H1 (cell line): ENCODE data around the gene GSK3B. TPM values are rescaled to one million over a fixed set of nuclear protein-coding genes. Genes with fewer than 3 reads are reported as not detected.

Experiments used
- CTCF ChIA-PET: fragments of 300-600 bp; sonication (Branson Sonifier 250); formaldehyde crosslinking; loops from one replicate; lab custom pipeline; 2021; ENCODE audit not compliant: partially characterized antibody; lab: Charles Lee
- POLR2A ChIA-PET: fragments of 300-600 bp; sonication (Branson Sonifier 250); formaldehyde crosslinking; loops from one replicate; lab custom pipeline; 2021; ENCODE audit warnings: inconsistent platforms; ENCODE audit not compliant: partially characterized antibody; lab: Charles Lee
- DNase-seq, 2 experiments: peaks; one replicate each; pipeline versions ENCODE4 v3.0.0 to v3.0.0-alpha.2; 2010 to 2022; ENCODE audit warnings: low spot score in 2 of 2, low read depth in 1 of 2, mixed read lengths in 1 of 2
- FAIRE-seq: peaks from 2 replicates; lab custom pipeline; 2011; peaks lifted over from hg19 to GRCh38; lab: Jason Lieb, UNC
- H2AFZ ChIP-seq: 2 replicates; pipeline ENCODE4 v1.8.1; 2012; ENCODE audit warnings: low read length, inconsistent platforms
- H2AK5ac ChIP-seq: 2 replicates; pipeline ENCODE4 v1.6.1; 2013; ENCODE audit warnings: low read depth, low read length
- H2BK120ac ChIP-seq: replicated peaks from 2 replicates; pipeline ENCODE3; 2013; ENCODE audit warnings: low read depth, low read length, inconsistent platforms
- H2BK12ac ChIP-seq: 2 replicates; pipeline ENCODE4 v1.6.1; 2013; ENCODE audit warnings: low read depth, low read length
- H2BK15ac ChIP-seq: 2 replicates; pipeline ENCODE4 v1.6.1; 2013; ENCODE audit warnings: low read length
- H2BK20ac ChIP-seq: 2 replicates; pipeline ENCODE4 v1.6.1; 2013; ENCODE audit warnings: low read length
- H2BK5ac ChIP-seq: 2 replicates; pipeline ENCODE4 v1.6.1; 2013; ENCODE audit warnings: low read depth, low read length
- H3K14ac ChIP-seq: 2 replicates; pipeline ENCODE4 v1.6.1; 2013; ENCODE audit warnings: inconsistent platforms; ENCODE audit not compliant: insufficient read length
- H3K18ac ChIP-seq: 2 replicates; pipeline ENCODE4 v1.6.1; 2013; ENCODE audit warnings: low read length; ENCODE audit errors: extremely low read depth
- H3K23ac ChIP-seq: 2 replicates; pipeline ENCODE4 v1.6.1; 2013; ENCODE audit warnings: inconsistent platforms; ENCODE audit not compliant: insufficient read length
- H3K23me2 ChIP-seq: 2 replicates; pipeline ENCODE4 v1.6.1; 2013; ENCODE audit warnings: low read depth, low read length
- H3K27ac ChIP-seq: 2 replicates; pipeline ENCODE4 v1.6.1; 2011; ENCODE audit warnings: low read depth, low read length, inconsistent platforms
- H3K27me3 ChIP-seq, 4 experiments: replicated peaks in 1 of 4; 1 replicate in 1 of 4; 2 replicates in 3 of 4; pipeline versions ENCODE4 v1.6.1 to v1.8.1; 2011 to 2013; ENCODE audit warnings: low read length in 3 of 4, mild to moderate bottlenecking in 3 of 4, inconsistent platforms in 2 of 4, mixed read lengths in 2 of 4, moderate library complexity in 1 of 4; ENCODE audit not compliant: control insufficient read depth in 3 of 4, insufficient read depth in 3 of 4; ENCODE audit errors: extremely low read depth in 1 of 4
- H3K36me3 ChIP-seq, 4 experiments: 2 replicates each; pipeline versions ENCODE4 v1.6.1 to v1.8.1; 2011 to 2013; ENCODE audit warnings: mild to moderate bottlenecking in 4 of 4, low read length in 3 of 4, moderate library complexity in 2 of 4, control low read depth in 1 of 4, inconsistent platforms in 1 of 4; ENCODE audit not compliant: insufficient read depth in 4 of 4, control insufficient read depth in 2 of 4
- H3K4ac ChIP-seq: replicated peaks from 2 replicates; pipeline ENCODE3; 2013; ENCODE audit warnings: low read length, low read depth, mixed read lengths, inconsistent platforms; ENCODE audit not compliant: insufficient read length
- H3K4me1 ChIP-seq, 4 experiments: replicated peaks in 1 of 4; 1 replicate in 1 of 4; 2 replicates in 3 of 4; pipeline versions ENCODE4 v1.6.1 to v1.8.1; 2011 to 2013; ENCODE audit warnings: low read length in 3 of 4, inconsistent platforms in 2 of 4, mixed read lengths in 1 of 4; ENCODE audit not compliant: insufficient read depth in 4 of 4, control insufficient read depth in 3 of 4
- H3K4me2 ChIP-seq, 2 experiments: 2 replicates each; pipeline versions ENCODE4 v1.6.1 to v1.8.1; 2011 to 2013; ENCODE audit warnings: low read depth in 2 of 2, low read length in 2 of 2, control low read depth in 1 of 2, inconsistent platforms in 1 of 2, mild to moderate bottlenecking in 1 of 2; ENCODE audit not compliant: insufficient read depth in 1 of 2
- H3K4me3 ChIP-seq, 4 experiments: fragments of 200-600, 300-600 bp in 1 of 4; sonication (generic), shearing (Covaris generic), sonication (Bioruptor Twin) in 1 of 4; 2 replicates each; pipeline versions ENCODE4 v1.5.1 to v1.8.1; 2011 to 2016; ENCODE audit warnings: low read length in 4 of 4, low read depth in 3 of 4, control low read depth in 2 of 4, inconsistent platforms in 2 of 4, mild to moderate bottlenecking in 2 of 4, mixed read lengths in 1 of 4, moderate library complexity in 1 of 4; ENCODE audit not compliant: insufficient read depth in 2 of 4; ENCODE audit errors: extremely low read depth in 1 of 4
- H3K56ac ChIP-seq: replicated peaks from 2 replicates; pipeline ENCODE3; 2013; ENCODE audit warnings: low read depth, mild to moderate bottlenecking, mixed read lengths, low read length, inconsistent platforms; ENCODE audit not compliant: insufficient read length
- H3K79me1 ChIP-seq: 2 replicates; pipeline ENCODE4 v1.6.1; 2013; ENCODE audit warnings: low read depth, low read length, control low read depth
- H3K79me2 ChIP-seq, 2 experiments: 2 replicates each; pipeline versions ENCODE4 v1.6.1 to v1.8.1; 2012 to 2013; ENCODE audit warnings: low read length in 2 of 2, mild to moderate bottlenecking in 2 of 2, inconsistent platforms in 1 of 2; ENCODE audit not compliant: insufficient read depth in 2 of 2, control insufficient read depth in 1 of 2
- H3K9ac ChIP-seq, 4 experiments: replicated peaks in 1 of 4; 1 replicate in 1 of 4; 2 replicates in 3 of 4; pipeline versions ENCODE4 v1.6.1 to v1.8.1; 2011 to 2013; ENCODE audit warnings: low read depth in 3 of 4, low read length in 3 of 4, control low read depth in 2 of 4, mild to moderate bottlenecking in 2 of 4, moderate library complexity in 2 of 4, inconsistent platforms in 1 of 4; ENCODE audit errors: extremely low read depth in 1 of 4
- H3K9me3 ChIP-seq, 2 experiments: 2 replicates each; pipeline versions ENCODE4 v1.6.1 to v1.8.1; 2012 to 2013; ENCODE audit warnings: mild to moderate bottlenecking in 2 of 2, moderate library complexity in 2 of 2, control low read depth in 1 of 2, inconsistent platforms in 1 of 2, low read depth in 1 of 2, low read length in 1 of 2, mixed read lengths in 1 of 2; ENCODE audit not compliant: insufficient read depth in 2 of 2
- H4K20me1 ChIP-seq, 2 experiments: replicated peaks in 1 of 2; 2 replicates each; pipeline versions ENCODE3 to v1.8.1; 2011 to 2013; ENCODE audit warnings: inconsistent platforms in 2 of 2, low read length in 2 of 2, mild to moderate bottlenecking in 1 of 2; ENCODE audit not compliant: insufficient read depth in 2 of 2, control insufficient read depth in 1 of 2
- H4K5ac ChIP-seq: 2 replicates; pipeline ENCODE4 v1.6.1; 2013; ENCODE audit warnings: low read length, low read depth, mixed read lengths, inconsistent platforms; ENCODE audit not compliant: insufficient read length
- H4K8ac ChIP-seq: 2 replicates; pipeline ENCODE4 v1.8.0; 2013; ENCODE audit warnings: mild to moderate bottlenecking, moderate library complexity, low read length, inconsistent platforms; ENCODE audit not compliant: insufficient read depth; ENCODE audit errors: extremely low read depth
- H4K91ac ChIP-seq: replicated peaks from 2 replicates; pipeline ENCODE3; 2013; ENCODE audit warnings: low read length, mixed read lengths, inconsistent platforms; ENCODE audit not compliant: insufficient read length
- BACH1 ChIP-seq: IDR thresholded peaks from 2 replicates; pipeline ENCODE4 v1.6.1; 2012; ENCODE audit warnings: low read length, improper control_type of control experiment
- CHD2 ChIP-seq: IDR thresholded peaks from 2 replicates; pipeline ENCODE4 v1.6.1; 2012; ENCODE audit warnings: low read length, improper control_type of control experiment
- CREB1 ChIP-seq: IDR thresholded peaks from 2 replicates; pipeline ENCODE4 v1.6.1; 2012; ENCODE audit warnings: inconsistent platforms
- CTBP2 ChIP-seq: IDR thresholded peaks from 2 replicates; pipeline ENCODE4 v1.7.0; 2011; ENCODE audit warnings: borderline replicate concordance, mild to moderate bottlenecking, moderate library complexity, mixed read lengths, low read length; ENCODE audit not compliant: insufficient read depth, insufficient read length
- NANOG ChIP-seq: IDR thresholded peaks from 2 replicates; pipeline ENCODE4 v1.6.1; 2011; ENCODE audit warnings: low read length, low read depth, mild to moderate bottlenecking, inconsistent platforms; ENCODE audit not compliant: insufficient read depth, poor library complexity, severe bottlenecking
- NRF1 ChIP-seq: IDR thresholded peaks from 2 replicates; pipeline ENCODE4 v1.6.1; 2011; ENCODE audit warnings: mild to moderate bottlenecking, low read depth, low read length, improper control_type of control experiment
- PHF8 ChIP-seq: fragments of 200-600 bp; sonication (generic); conservative IDR thresholded peaks from 2 replicates; pipeline ENCODE4 v1.7.1; 2012; ENCODE audit warnings: low read depth, mild to moderate bottlenecking, inconsistent platforms, low read length, moderate library complexity
- SUZ12 ChIP-seq: fragments of 200-600 bp; sonication (generic); IDR thresholded peaks from 2 replicates; pipeline ENCODE4 v1.6.1; 2012; ENCODE audit warnings: mild to moderate bottlenecking, inconsistent platforms, low read length, moderate library complexity, mixed read lengths
- TBP ChIP-seq: IDR thresholded peaks from 2 replicates; pipeline ENCODE4 v1.6.1; 2011; ENCODE audit warnings: low read depth, low read length, improper control_type of control experiment
- YY1 ChIP-seq: IDR thresholded peaks from 2 replicates; pipeline ENCODE4 v1.6.1; 2011; ENCODE audit warnings: low read depth, mild to moderate bottlenecking, low read length
- WGBS, 2 experiments: shearing (Covaris generic) in 1 of 2; methylation state at CpG; one replicate each; pipeline versions ENCODE4 v1.1.6 to v1.1.7; 2013 to 2015; ENCODE audit warnings: low lambda C conversion rate in 2 of 2, mixed read lengths in 2 of 2, inconsistent platforms in 1 of 2, low coverage in 1 of 2, missing lambda C conversion rate in 1 of 2; ENCODE audit not compliant: insufficient replicate concordance in 2 of 2, insufficient coverage in 1 of 2, insufficient read length in 1 of 2; ENCODE audit errors: extremely low coverage in 1 of 2, missing lambda C conversion rate in 1 of 2; 5-methylcytosine and 5-hydroxymethylcytosine counted together
- polyA plus RNA-seq, 7 experiments: library from polyadenylated mRNA; depleted of rRNA in 3 of 7; stranded (reverse) in 5 of 7; unstranded in 2 of 7; fragments of >200 nt in 5 of 7; fragments of 200-250 nt in 2 of 7; gene quantifications; 1 replicate in 5 of 7; 2 replicates in 1 of 7; 4 replicates in 1 of 7; pipeline versions ENCODE4 v1.2.1 to v1.2.3, GENCODE V29; 2011 to 2013; ENCODE audit warnings: missing spikeins in 2 of 7, mixed read lengths in 2 of 7
- total RNA-seq: library from RNA; stranded (reverse); fragmentation: NEBNext Ultra II Directional; extraction: Animal tissue kit (Norgen Biotek cat#: 25700); gene quantifications from 2 replicates; pipeline ENCODE4 v1.2.1, GENCODE V29; 2021

Gene GSK3B
- total and polyA plus RNA-seq, 2 of the 8 experiments (the other 6 are each of a cell fraction or from before 2014, with no cell fraction given): 24.2 to 50.7 TPM

- Histone ChIP-seq H3K79me2 (no peaks in the 10 kb centered on the region), H3K4me2 (no peak overlapping the region), H3K23ac (no peak overlapping the region), H3K56ac (no peak overlapping the region), H4K8ac (no peak overlapping the region), H3K79me1 (no peaks in the 10 kb centered on the region), H4K91ac (no peak overlapping the region), H4K20me1 (no peaks in the 10 kb centered on the region), H3K23me2 (no peaks in the 10 kb centered on the region), H3K27me3 (peaks cover 0 to 1% (median 0%) of the 10 kb centered on the region in 4 experiments; a peak in 1 of 7 replicates), H4K5ac (no peak overlapping the region), H2BK120ac (no peak overlapping the region), H3K4me1 (0 out of 7 replicates have a peak, but pooled peaks cover 0 to 4% (median 0%) of the 10 kb centered on the region in 4 experiments), H3K4ac (no peak overlapping the region), H3K18ac (no peak overlapping the region), H3K27ac (no peak overlapping the region), H2BK15ac (no peak overlapping the region), H3K9me3 (peaks cover 0 to 3% of the 10 kb centered on the region in 2 experiments; a peak in 1 of 4 replicates), H3K36me3 (no peaks in the 10 kb centered on the region), H2AK5ac (no peak overlapping the region), H3K9ac (no peak overlapping the region), H2BK5ac (no peak overlapping the region), H3K14ac (no peak overlapping the region), H2AFZ (no peak overlapping the region), H3K4me3 (no peak overlapping the region), H2BK20ac (no peak overlapping the region), H2BK12ac (no peak overlapping the region)
- CTCF ChIA-PET: no interaction called here
- 82% methylated on average over 2 of the region's 2 CpGs; no CpG with 5 or more reads in 1 of the 2 experiments for WGBS, 2 experiments
- no peak for DNase-seq
- POLR2A ChIA-PET: no interaction called here
- FAIRE-seq: no peak
- TF ChIP-seq TBP (no peak), CTBP2 (no peak), YY1 (no peak), PHF8 (no peak), CHD2 (no peak), SUZ12 (no peak), NANOG (no peak), CREB1 (no peak), NRF1 (no peak), BACH1 (no peak)
Observed at GRCh38 chr3:119778811-119779210, 315.4 kb downstream of the GSK3B start.
